T-helper 2 cell (primary cell): ENCODE results near the gene ARSG.
"Not testable (repeated sequence)": the region's sequence is repeated elsewhere in the genome, so short reads cannot be mapped to it uniquely, and the experiment has no call there.

Source experiments
- DNase-seq, 5 experiments: peaks; one replicate each; pipeline versions ENCODE4 v3.0.0 to v3.0.0-alpha.2; 2012 to 2022

ARSG gene

GRCh38 chr17:68398691-68399637, 107.7 kb downstream of the ARSG start:
- peak in 1 of 5 experiments; percentile 58 for DNase-seq

DNA sequence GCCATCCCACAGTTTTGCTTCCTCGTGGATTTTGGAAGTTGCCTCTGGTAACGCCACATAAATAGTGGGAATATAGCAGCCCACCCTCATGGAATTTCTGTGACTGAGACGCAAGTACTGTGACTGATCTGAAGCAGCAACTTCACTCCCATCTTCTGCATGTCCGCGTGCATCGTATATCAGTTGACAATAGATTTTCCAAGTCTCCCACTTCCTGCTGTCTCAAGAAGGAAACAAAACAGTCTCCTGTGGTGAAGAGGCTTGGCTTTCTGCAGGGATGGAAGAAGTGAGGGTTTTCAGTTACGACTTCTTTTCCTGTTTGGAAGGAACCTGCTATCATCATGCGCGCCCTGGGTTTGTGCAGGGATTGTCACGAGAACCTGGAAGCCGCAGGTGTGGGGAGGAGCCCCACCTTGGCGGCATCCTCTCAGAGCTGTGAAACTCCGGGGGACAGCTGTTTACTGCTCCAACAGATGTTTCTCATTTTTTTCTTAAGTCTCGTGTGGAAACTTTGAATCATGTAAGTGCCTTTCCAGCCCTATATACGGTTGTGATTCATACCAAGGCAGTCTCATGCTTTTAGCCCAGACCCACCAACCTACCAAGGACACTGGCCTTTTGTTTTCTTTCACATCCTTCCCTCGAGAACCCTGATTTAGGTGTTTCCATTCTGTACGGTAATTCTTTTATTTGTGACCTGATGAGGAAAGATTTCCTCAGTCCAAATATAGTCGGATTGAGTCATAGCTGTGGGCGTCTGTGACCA, 108.5 kb downstream of the ARSG start:
- peak in 2 of 5 experiments; percentile 15 to 47 for DNase-seq

GRCh38 chr17:68400404-68400735, 109.1 kb downstream of the ARSG start:
- no peak for DNase-seq

GRCh38 chr17:68401288-68401687, 110.0 kb downstream of the ARSG start:
- DNase-seq: no peak

- no peak for DNase-seq
Measured at GRCh38 chr17:68403122-68403521, 111.8 kb downstream of the ARSG start.

- not testable (repeated sequence) for DNase-seq
Measured at GRCh38 chr17:68403837-68404236, 112.5 kb downstream of the ARSG start.

DNA sequence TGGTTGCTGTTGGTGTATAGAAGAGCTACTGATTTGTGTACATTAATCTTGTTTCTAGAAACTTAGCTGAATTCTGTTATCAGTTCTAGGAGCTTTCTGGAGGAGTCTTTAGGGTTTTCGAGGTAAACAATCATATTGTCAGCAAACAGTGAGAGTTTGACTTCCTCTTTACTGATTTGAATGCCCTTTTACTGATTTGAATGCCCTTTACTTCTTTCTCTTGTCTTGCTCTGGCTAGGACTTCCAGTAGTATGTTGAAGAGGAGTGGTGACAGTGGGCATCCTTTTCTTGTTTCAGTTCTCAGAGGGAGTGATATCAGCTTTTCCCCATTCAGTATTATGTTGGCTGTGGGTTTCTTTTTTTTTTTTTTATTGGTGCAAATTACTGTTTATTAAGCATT, 116.4 kb downstream of the ARSG start:
- DNase-seq: not testable (repeated sequence)

DNA sequence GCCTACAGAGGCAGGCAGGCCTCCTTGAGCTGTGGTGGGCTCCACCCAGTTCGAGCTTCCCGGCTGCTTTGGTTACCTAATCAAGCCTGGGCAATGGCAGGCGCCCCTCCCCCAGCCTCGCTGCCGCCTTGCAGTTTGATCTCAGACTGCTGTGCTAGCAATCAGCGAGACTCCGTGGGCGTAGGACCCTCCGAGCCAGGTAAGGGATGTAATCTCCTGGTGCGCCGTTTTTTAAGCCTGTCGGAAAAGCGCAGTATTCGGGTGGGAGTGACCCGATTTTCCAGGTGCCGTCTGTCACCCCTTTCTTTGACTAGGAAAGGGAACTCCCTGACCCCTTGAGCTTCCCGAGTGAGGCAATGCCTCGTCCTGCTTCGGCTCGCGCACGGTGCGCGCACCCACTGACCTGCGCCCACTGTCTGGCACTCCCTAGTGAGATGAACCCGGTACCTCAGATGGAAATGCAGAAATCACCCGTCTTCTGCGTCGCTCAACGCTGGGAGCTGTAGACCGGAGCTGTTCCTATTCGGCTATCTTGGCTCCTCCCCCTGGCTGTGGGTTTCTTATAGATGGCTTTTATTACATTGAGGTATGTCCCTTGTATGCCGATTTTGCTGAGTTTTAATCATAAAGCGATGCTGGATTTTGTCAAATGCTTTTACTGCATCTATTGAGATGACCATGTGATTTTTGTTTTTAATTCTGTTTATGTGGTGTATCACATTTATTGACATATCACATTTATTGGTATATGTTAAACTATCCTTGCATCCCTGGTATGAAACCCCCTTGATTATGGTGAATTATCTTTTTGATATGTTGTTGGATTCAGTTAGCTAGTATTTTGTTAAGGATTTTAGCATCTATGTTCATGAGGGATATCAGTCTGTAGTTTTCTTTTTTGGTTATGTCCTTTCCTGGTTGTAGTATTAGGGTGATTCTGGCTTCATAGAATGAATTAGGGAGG, 122.6 kb downstream of the ARSG start:
- peak in 4 of 5 experiments; percentile 28 to 84 (median 56) for DNase-seq

GRCh38 chr17:68414901-68415300, 123.6 kb downstream of the ARSG start:
- not testable (repeated sequence) for DNase-seq

DNA sequence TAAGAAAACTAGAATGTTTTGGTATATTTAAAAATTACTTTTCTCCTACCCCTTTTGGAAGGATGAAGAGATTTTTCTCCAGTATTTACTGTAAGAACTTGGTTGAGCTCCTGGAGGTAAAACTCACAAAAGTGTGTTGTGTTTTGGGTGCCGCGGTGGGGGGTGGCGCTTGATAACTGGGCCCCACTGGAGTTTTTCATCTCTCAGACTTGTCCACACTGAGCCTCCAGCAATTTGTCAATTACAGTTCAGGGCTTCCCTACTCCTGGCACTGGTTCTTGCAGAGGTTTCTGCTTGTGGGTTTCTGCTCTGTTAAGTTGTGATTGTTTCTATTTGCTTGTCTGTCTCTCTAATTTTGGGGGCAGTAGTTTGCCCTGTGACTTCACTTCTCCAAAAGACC, 126.0 kb downstream of the ARSG start:
- no peak for DNase-seq

DNA sequence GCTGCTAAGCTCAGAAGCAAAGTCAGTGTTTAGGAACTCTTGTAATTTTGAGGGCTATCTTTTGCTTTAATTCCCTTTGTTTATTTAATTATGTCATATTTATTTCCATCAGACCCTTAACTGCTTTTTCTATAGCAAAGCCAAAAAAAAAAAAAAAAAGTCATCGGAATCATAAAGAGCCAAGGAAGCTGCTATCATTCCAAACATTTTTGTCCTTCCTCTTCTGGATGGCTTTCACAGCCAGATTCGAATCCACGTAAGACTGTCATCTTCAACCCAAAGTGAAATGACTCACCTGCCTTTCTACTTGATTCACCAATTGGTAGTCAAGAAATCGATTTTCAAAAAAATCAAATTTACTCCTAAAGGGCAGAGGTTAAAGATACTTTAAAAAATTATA, 127.6 kb downstream of the ARSG start:
- DNase-seq: no peak

DNA sequence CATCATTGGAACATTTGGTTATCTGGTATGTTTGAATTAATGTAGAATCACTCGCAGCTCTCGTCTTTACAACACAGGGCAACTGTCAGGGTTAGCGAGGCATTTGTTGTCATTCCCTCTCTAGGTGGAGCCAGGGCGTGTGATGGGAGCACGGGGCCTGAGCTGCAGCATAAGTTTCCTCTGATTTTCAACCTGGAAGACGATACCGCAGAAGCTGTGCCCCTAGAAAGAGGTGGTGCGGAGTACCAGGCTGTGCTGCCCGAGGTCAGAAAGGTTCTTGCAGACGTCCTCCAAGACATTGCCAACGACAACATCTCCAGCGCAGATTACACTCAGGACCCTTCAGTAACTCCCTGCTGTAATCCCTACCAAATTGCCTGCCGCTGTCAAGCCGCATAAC, 128.8 kb downstream of the ARSG start:
- DNase-seq: no peak

DNA sequence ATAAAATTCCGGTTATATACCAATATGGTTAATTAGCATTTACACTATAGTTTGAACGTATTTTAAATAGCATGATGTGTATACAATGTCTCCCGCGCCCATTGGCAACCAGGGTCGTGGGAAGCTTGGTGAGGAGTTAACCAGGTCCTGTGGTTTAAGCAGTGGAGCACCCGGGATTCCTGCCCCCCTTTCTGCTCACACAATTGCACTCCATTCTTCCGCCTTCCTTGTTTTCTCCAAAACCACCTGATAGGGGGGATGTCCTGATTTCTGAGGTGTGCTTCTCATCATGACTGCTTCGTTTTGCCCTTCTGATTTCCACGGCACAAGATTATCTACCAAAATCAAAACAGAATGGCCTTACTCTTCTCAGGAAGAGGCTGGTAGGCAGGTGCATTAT, 130.2 kb downstream of the ARSG start:
- DNase-seq: no peak

- no peak for DNase-seq
Measured at GRCh38 chr17:68422821-68423220, 131.5 kb downstream of the ARSG start.

DNA sequence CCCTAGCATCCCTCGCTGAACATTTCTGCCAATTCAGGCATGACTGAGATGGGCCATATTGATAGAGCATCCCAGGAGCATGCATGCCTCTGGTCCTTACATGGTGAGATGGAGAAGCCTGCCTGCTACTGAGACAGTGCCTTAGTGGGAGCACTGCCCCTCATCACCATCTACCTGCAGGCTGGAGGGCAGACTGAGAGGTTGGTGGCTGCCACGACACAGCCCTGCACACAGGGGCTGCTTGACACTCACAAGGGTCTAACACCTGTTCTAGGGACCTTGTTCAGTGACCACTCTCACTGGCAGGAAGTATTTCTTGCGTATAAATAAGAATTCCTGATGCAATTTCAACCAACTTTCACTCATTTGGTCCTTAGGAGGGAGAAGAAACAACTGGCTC, 132.0 kb downstream of the ARSG start:
- DNase-seq: no peak

GRCh38 chr17:68424203-68424602, 132.9 kb downstream of the ARSG start:
- DNase-seq: no peak

GRCh38 chr17:68424861-68425260, 133.6 kb downstream of the ARSG start:
- no peak for DNase-seq

- DNase-seq: no peak
Measured at GRCh38 chr17:68425979-68426378, 134.7 kb downstream of the ARSG start.

DNA sequence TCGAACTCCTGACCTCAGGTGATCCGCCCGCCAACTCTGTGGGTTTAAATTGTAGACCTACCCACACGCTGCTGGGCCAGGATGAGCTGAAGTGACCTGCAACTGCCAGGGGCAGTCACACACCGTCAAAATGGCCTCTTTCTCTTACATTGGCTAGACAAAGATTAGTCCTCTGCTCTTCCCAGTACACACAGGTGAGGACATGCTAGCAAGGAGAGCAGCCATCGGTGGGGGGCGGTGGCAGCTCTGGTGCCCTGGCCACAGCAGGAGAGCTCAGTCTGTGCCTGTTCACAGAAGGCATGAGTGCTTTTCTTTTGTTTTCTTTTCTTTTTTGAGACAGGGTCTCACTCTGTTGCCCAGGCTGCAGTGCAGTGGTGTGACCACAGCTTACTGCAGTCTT, 136.3 kb downstream of the ARSG start:
- no peak for DNase-seq

GRCh38 chr17:68428498-68429172, 137.3 kb downstream of the ARSG start:
- DNase-seq: no peak

- no peak for DNase-seq
Measured at GRCh38 chr17:68429881-68430280, 138.6 kb downstream of the ARSG start.

DNA sequence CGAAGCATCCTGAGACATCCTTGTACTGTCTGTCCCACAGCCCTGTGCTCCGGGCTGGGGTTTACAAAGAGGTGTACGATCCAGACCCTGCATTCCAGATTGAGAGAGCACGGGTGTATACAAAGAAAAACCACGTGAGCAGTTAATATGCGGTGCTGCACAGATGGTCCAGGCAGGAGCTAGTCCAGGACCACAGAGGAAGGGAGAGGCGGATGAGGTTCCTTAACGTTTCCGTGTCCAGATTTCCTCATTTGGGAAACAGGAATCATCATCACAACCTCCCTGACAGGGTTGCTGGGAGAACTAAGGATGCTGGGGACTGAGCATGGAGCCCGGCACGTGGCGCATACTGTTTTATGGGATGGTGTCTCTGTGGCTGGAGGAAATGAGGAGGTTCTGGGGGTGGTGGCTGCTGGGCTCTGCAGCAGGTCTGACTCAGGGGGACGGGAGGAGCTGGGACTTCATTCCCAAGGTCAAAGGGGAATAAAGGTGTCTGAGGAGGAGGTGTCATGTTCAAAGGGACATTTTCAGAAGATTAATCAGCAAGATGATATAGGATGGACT, 139.8 kb downstream of the ARSG start:
- DNase-seq: no peak
